Mucosa of gallbladder (tissue), 1 donor: ENCODE measurements around the gene IRGQ. TPM values are rescaled to one million over a fixed set of nuclear protein-coding genes. Genes with fewer than 3 reads are reported as not detected.
"Not testable (repeated sequence)": the region's sequence is repeated elsewhere in the genome, so short reads cannot be mapped to it uniquely, and the experiment has no call there.

ENCODE experiments used
- DNase-seq: peaks from one replicate; pipeline ENCODE4 v3.0.0-alpha.2; 2020; ENCODE audit warnings: low spot score
- total RNA-seq: library from RNA; stranded (reverse); gene quantifications from one replicate; pipeline ENCODE4 v1.2.1, GENCODE V29; 2021
- donor health status: DM: no; HTN: no; CAD: no.

Gene IRGQ
- total RNA-seq, 1 donor from 2014 or later, result 35.7 TPM

DNA sequence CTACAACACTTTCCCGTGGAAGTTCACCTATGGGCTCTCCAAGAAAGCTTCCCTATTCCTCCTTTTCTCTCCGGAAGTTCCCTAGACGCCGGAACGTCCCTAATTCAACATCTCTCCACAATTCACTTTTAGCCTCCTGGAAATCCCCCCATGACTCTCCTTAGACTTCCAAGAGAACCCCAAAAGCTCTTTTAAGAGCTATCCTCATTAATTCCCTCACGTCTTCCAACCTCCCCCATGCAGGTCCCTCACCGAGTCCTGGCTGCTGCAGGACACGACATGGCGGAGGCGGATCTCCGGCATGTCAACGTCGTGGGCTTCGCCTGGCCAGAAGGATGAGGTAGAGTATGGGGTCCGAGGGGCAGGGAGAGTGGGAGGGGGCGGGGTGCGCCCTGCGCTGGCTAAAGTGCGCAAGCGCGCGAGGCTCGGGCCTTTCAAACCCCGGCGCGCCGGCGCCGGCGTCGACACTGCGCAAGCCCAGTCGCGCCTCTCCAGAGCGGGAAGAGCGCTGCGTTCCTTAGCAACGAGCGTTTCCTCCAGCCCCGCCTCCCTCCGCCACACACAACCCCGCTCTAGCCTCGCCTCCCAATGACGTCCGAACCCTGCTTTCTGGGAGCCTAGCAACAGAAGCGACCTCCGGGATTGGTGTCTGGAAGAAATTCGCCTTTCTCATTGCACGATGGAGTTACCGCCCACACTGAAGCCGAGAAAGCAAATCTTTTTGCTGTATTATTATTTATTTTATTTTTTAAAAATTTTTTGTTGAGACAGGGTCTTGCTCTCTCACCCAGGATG is 20.6 kb downstream of the IRGQ start, which contains the start of the genes PINLYP and XRCC1:
TSS of gene PINLYP (plus strand) at position 646 of the 795 bp plus-strand sequence. CDS start 1,391 bp downstream, outside the sequence.
TSS of gene XRCC1 (minus strand) at position 372 of the 795 bp plus-strand sequence. CDS start at position 303, 69 bp downstream.
- DNase-seq, result peak; percentile 98

DNA sequence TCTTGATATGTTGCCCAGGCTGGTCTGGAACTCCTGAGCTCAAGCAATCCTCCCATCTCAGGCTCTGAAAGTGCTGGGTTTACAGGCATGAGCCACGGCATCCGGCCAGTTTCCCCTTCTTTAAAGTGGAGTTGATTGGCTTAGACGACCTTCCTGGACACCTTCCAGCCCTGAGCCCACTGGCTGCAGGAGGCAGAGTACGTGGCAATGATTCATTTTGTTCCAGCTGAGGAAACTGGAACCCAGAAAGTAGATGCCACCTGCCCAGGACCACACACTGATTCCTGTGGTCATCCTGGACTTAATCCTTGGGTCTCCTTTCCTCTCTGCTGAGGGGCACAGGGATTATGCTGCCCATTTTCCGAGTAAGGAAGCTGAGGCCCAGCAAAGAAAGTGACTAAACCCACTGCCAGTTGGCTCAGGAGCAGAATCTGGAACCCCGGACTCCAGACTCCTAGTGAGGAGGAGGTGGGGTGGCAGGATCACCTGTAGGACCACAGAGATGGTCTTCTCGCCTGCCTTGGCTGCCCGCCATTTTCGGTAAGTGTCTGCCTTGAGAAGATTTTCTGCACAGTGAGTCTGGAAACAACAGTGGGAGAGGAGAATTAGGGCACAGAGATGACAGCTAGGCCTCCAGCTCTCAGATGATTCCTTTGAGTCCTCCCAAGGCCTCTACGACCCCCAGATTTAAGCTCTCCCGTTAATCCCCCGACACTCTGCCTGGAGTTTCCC is 21.3 kb downstream of the IRGQ start:
- DNase-seq, result no peak

DNA sequence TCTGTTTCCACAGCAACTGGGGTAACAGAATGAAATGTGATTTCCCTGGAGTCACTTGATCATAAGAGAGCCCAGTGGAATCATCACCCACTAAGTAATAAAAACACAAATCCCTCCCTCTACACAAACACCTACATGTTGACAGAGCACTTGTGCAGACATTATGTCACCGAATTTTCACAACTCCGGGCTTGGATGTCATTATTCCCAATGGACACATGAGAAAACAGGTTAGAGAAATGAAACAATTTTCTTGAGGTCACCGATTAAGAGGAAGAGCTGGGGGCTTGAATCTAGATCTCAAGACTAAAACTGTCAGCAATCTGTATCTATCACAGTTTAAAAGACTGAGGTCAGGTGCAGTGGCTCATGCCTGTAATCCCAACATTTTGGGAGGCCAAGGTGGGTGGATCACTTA is 23.8 kb downstream of the IRGQ start:
- no peak for DNase-seq

DNA sequence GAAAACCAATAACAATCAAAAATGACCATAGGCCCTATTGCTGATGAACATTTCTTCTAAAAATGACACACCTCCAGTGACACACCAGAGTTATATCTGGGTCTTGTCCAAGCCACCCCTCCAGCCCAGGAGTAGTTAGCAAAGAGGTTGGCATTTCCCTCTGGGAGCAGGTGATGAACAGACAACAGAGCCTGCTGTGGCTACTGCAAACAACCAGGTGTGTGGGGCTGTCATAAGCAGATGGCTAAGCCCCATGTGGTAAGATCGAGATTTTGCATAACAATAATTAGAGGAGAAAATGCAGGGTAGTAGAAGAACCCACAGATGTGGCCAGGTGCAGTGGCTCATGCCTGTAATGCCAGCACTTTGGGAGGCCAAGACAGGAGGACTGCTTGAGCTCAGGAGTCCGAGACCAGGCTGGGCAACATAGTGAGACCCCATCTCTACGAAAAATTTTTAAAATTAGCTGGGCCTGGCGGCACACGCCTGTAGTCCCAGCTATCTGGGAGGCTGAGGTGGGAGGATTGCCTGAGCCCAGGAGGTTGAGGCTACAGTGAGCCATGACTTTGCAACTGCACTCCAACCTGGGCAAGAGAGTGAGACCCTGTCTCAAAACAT is 25.7 kb downstream of the IRGQ start:
- DNase-seq, result no peak

DNA sequence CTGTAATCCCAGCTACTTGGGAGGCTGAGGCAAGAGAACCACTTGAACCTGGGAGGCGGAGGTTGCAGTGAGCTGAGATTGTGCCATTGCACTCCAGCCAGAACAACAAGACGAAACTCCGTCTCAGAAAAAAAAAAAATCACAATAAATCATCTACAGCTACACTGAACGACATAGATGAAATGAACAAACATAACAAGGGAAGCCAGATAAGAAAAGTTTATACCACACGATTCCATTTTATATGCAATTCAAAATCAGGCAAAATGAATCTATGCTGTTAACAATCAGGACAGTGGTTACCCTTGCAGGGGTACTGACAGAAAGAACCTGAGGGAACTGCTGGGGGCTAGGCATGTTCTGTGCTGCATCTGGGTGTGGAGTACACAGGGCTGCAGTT is 26.3 kb downstream of the IRGQ start:
- DNase-seq, result no peak

DNA sequence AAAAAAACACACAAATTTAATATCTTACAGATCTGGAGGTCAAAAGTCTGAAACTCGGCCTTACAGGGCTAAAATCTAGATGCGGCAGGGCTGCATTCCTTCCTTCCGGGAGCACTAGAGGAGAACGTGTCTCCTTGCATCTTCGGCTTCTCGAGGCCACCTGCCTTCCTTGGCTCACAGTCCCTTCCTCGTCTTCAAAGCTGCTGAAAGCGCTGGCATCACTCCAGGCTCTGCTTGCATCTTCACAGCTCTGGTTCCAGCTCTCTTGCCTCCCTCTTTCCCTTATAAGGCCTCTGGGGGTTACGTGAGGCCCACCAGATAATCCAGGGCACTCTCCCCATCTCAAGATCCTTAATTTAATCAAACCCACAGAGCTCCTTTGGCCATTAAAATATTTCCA is 31.1 kb downstream of the IRGQ start:
- no peak for DNase-seq

DNA sequence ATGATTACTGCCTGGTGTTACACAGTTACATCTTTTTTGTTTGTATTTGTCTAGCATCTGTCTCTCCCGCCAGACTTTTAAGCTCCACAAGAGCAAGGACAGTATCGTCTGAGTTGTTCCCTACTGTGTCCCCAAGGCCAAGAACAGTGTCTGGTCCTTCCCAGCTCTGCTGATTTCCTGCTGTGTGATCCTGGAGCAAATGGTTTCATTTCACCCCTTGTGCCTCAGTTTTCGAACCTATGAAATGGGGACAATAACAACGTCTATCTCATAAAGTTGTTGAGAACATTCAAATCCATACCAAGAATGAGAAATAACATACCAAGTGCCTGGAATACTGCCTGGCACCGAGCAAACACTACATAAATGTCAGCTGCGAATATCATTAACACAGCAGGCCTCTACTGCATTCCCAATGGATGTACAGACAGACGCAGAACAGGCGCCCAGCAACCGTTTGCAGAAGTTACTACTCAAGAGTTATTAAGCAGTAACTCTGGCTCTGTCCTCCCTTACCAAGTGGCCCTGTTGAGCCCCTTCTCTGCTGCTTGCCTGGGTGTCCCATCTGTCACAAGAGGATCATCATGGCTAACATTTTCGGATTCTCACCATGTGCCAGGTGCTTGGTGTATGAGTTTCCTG is 32.0 kb downstream of the IRGQ start:
- no peak for DNase-seq

DNA sequence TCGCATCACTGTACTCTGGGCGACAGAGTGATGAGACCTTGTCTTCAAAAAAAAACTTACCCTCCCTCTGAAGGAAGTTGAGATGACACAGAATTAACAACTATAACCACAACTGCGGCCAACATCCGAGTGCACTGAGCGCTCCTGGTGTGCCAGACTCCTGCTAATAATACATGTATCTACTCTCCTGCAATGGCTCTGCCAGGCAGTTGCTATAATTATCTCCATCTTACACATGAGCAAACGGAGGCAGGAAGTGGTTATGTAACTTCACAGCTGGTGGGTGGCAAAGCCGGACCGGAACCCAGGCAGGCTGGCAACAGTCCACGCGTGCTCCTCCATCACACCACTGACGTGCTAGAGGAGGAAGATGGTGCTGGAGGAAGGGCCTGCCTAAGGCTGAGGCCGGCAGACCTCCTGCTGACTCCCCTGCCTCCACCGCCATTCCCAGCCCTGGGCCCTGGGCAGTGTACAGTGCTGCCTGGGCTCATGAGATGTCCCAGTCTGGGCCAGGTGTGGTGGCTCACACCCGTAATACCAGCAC is 33.2 kb downstream of the IRGQ start:
- peak; percentile 85 for DNase-seq

DNA sequence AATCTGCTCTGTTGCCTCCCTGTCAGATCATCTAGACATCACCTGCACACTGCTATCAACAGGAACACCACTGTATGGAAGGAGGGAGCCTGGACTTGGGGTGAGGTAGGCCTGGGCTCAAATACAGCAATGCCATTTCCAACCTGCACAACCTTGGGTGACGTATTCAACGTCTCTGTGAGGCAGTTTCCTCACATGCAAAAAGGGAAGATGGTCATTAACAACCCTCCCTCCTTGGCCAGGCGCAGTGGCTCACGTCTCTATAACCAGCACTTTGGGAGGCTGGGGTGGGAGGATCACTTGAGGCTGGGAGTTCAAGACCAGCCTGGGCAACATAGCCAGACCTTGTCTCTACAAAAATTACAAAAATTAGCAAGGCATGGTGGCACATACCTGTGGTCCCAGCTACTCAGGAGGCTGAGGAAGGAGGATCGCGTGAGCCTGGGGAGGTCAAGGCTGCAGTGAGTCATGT is 33.7 kb downstream of the IRGQ start:
- DNase-seq, result no peak

DNA sequence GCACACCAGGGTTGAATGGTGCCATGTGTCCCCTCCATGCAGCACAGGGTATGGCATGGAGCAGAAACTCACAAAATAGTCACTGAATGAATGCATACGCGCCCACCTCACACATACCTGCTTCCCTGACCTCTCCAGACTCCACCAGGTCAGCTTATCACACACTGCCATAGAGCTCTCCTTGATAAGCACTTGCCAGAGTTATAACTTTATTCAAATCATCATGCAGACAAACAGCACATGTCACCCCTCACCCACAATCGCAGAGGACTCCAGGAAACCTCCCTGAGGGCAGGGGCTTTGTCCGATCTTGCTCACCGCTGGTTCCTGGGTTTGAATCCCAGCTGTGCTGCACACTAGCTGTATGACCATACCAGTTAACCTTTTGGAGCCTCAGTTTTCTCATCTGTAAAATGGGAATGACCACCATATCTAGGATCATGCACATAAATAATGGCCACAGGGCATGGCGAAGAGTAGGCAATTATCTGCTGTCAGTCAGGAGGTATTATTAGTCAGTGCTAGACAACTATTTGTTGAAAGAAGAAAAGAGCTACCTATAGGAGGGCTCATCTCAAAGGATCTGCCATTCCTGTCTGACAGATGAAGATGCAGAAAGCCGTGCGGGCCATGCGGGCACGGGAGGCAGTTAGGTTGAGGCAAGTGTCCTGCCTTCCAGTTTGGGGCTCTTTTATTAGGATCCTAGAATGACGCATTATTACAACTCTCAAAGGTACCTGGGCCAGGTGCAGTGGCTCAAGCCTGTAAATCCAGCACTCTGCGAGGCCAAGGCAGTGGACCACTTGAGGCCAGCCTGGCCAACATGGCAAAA is 34.6 kb downstream of the IRGQ start:
- DNase-seq, result no peak

DNA sequence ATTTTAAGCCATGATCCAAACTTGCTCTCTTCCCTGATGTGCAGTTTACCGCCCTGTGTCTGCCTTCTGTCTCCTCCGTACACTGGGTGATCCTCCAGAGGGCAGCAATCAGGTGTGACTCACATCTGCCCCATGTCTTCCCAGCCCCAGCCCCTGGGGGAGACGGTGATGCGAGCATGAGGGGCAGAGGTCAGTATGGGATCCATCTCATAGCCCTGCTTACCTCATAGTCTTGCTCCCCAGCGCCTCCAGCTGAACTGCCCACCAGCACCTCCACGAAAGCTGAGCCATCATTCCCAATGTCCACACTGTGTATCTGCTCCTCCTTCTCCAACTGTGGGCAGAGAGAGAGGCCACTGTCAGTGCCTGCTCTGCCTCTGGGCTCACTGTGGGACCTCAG is 35.2 kb downstream of the IRGQ start:
- no peak for DNase-seq

DNA sequence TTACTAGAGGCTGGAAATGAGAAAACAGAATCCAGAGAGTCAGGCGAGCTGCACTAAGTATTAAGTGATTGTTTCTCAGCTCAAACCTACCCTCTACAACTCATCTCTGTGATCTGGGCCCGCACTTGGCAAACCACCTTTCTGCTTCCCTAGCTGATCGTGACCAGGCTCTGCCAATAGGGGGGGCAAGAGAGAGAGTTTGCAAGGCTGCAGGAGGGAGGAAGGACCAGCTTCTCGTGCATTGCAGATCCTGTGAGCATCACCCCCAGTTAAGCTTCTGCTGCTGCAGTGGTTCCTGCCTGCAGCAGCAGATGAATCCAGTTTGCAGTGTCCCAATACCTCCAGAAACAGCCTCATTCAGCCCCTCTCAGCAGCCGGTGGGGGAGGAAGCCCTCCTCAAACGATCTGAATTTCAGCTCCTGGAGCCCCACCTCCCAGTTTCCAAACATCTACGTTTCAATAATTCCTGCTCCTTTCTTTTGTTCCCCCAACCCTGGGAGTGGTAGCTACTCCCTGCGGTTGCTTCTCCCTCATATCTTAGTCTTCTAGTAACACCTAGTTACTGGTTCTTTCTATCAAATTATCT is 40.7 kb downstream of the IRGQ start:
- peak; percentile 78 for DNase-seq

DNA sequence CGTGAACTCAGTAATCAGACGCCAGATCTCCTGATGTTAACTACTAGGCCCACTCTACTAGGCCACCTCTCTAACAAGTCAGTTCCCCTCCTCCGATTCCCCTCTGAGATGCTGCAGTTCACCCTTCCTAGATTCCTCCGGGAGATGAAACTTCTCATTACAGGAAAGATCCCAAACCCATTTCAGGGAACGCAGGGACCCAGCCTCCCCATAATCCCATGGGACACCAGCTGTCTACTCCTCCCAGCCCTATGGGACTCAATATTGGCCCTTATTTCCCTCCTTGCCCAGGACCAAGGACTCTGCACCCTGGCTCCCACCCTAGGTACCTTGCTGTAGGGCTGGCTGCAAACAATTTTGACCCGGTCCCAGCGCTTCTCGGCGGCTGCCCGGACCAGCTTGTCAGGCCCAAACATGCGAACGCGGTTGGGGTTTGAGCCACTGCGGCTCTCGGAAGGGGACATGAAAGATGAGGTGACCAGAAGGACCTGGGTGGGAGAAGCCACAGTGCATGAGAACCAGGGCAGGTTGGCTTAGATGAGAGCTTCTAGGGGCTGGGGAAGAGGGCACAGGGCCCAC is 41.5 kb downstream of the IRGQ start:
- no peak for DNase-seq

DNA sequence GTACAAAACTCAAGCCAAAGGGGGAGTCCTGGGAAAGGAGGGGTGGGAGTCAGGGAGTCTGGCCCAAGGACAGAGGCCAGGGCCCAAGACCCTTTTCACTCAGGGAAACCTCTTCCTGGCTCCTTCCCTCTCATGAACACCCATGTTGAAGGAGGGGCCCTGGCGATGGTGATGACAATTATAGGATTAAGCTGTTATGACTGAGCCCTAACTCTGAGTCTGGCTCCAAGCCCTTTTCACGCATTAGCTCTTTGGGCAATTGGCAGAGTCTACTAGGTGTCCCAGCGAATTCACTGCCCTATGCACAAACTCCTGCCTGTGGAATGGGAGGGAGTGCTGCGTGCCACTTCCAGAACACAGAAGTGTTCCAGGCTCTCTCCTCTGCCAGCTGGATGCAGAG is 42.3 kb downstream of the IRGQ start:
- DNase-seq, result no peak

DNA sequence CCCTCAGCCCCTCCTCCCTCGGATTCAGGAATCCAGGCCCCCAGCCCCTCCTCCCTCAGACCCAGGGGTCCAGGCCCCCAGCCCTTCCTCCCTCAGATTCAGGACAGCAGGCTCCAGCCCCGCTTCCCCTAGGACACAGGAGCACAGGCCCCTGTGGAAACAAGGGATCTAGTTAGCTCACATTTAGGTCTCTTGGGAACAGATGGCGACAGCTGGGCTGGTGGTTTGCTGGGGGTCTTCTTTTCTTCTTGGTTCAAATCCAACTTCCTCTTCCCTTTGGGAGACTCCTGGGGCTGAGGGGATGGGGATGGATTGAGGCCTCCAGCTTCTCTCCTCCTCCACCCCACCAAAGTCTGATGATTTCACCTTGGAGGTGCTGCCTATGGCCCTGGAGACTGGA is 43.3 kb downstream of the IRGQ start:
- DNase-seq, result no peak

DNA sequence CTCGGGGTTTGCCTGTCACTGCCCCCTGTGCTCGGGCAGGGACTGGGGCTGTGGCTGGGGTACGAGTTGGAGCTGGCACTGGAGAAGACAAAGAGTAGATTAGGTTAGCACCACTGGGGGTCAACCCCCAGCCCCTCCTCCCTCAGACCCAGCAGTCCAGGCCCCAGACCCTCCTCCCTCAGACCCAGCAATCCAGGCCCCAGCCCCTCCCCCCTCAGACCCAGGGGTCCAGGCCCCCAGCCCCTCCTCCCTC is 43.8 kb downstream of the IRGQ start:
- DNase-seq, result no peak

DNA sequence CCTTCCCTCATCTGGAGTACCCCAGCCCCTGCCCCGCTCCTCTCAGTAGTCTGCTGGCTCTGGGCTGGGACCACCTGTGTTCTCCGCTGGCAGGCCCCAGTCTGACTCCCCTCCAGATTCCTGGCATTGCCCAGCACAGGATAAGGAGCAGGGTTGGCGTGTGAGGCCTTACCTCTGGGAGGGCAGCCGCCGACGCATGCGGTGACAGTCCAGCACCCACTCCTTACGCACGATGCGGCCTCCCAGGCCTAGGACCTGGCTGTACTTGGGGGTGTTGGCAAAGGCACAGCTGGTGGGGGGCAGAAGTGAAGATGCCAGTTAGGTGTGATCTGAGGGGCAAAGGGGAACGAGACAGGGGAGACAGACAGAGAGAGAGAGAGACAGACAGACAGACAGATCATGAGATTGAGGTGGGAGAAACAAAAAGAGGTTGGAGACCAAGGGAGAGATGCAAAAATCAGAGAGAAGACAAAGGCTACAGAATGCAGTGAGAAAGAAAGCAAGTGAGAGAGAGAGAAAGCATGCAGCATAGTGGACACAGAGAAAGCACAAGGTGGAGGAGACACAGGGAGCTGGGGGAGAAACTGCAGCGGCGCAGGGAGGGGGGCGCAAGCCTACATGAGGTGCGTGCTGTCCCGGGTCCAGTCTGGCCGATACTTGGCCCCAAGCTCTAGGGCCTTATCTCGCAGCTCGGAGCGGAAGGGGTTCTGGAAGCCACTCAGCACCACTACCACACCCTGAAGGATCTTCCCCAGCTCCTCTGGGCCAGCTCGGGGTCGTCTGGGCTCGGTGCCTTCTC is 44.3 kb downstream of the IRGQ start:
- DNase-seq, result no peak

DNA sequence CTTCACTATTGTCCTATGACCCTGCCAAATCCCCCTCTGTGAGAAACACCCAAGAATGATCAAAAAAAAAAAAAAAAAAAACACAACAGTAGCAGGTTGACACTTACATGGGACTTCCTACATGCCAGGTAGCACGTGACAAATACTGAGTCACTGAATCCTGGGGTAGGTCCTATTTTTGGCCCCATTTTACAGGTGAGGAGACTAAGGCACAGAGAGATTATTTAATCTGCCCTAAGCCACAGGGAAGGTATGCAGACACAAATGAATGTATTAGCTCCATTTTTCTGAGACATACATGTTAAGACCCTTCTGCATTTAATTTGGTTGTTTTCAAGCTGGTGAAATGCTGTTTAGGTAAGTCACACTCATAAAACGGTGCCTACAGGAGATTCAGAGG is 47.2 kb downstream of the IRGQ start:
- no peak for DNase-seq

DNA sequence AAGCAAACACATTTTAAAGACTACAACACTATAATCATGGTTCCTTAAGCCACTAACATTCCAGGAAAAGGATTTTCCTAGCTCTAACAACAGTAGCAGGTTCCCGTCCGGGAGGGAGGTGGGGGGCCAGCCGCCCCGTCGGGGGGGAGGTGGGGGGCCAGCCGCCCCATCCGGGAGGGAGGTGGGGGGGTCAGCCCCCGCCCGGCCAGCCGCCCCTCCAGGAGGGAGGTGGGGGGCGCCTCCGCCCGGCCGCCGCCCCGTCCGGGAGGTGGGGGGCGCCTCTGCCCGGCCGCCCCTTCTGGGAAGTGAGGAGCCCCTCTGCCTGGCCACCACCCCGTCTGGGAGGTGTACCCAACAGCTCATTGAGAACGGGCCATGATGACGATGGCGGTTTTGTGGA is 48.0 kb downstream of the IRGQ start:
- not testable (repeated sequence) for DNase-seq
